Smooth muscle cell (in vitro differentiated cells): Measurements from ENCODE around the gene CCNY. TPM values are rescaled to one million over a fixed set of nuclear protein-coding genes. Genes with fewer than 3 reads are reported as not detected.
A peak's percentile ranks its signal among the peaks of the same experiment; 100 is the strongest.

ENCODE experiments used
- DNase-seq: peaks from one replicate; lab custom pipeline; 2025; ENCODE audit not compliant: unreplicated experiment; lab: John Stamatoyannopoulos, UW
- H2AFZ ChIP-seq: fragments of 200-600 bp; sonication (generic); 2 replicates; pipeline ENCODE4 v1.6.0; 2016; ENCODE audit warnings: antibody characterized with exemption, low read depth, mild to moderate bottlenecking
- H3F3A ChIP-seq: fragments of 200-600 bp; sonication (generic); 2 replicates; pipeline ENCODE4 v1.6.0; 2017; ENCODE audit warnings: antibody characterized with exemption, low read depth
- H3K27ac ChIP-seq: fragments of 200-600 bp; sonication (generic); 2 replicates; pipeline ENCODE4 v1.5.1; 2016; ENCODE audit warnings: low read depth, mild to moderate bottlenecking
- H3K27me3 ChIP-seq: fragments of 200-600 bp; sonication (generic); 2 replicates; pipeline ENCODE4 v1.6.1; 2016; ENCODE audit warnings: low read depth, mild to moderate bottlenecking
- H3K36me3 ChIP-seq: fragments of 200-600 bp; sonication (generic); 2 replicates; pipeline ENCODE4 v1.5.1; 2016; ENCODE audit warnings: low read depth
- H3K4me1 ChIP-seq: fragments of 200-600 bp; sonication (generic); 2 replicates; pipeline ENCODE4 v1.5.1; 2016; ENCODE audit warnings: low read depth
- H3K4me2 ChIP-seq: fragments of 200-600 bp; sonication (generic); 2 replicates; pipeline ENCODE4 v1.6.0; 2016; ENCODE audit warnings: mild to moderate bottlenecking
- H3K4me3 ChIP-seq: fragments of 200-600 bp; sonication (generic); 2 replicates; pipeline ENCODE4 v1.5.1; 2016; ENCODE audit warnings: mild to moderate bottlenecking
- H3K79me2 ChIP-seq: fragments of 200-600 bp; sonication (generic); 2 replicates; pipeline ENCODE4 v1.6.0; 2016; ENCODE audit warnings: low read depth, mild to moderate bottlenecking
- H3K9ac ChIP-seq: fragments of 200-600 bp; sonication (generic); 2 replicates; pipeline ENCODE4 v1.6.0; 2016; ENCODE audit warnings: low read depth
- H3K9me3 ChIP-seq: fragments of 200-600 bp; sonication (generic); replicated peaks from 2 replicates; pipeline ENCODE4 v1.5.1; 2016; ENCODE audit warnings: low read depth
- H4K20me1 ChIP-seq: fragments of 200-600 bp; sonication (generic); 2 replicates; pipeline ENCODE4 v1.6.0; 2016; ENCODE audit warnings: low read depth
- WGBS: methylation state at CpG from one replicate; pipeline ENCODE4 v1.1.7; 2016; ENCODE audit warnings: low lambda C conversion rate; 5-methylcytosine and 5-hydroxymethylcytosine counted together
- polyA plus RNA-seq: library from polyadenylated mRNA; unstranded; fragments of >200 nt; fragmentation: Nextera tagmentation; extraction: Ambion mirVana; gene quantifications from 2 replicates; pipeline ENCODE4 v1.2.1, GENCODE V29; 2016
- total RNA-seq: library from RNA; depleted of rRNA; stranded (reverse); fragments of >200 nt; gene quantifications from 2 replicates; pipeline ENCODE4 v1.2.3, GENCODE V29; 2014
- TF ChIP-seq, protein P1 (sequence below): fragments of 200-600 bp; sonication (generic); IDR thresholded peaks from 2 replicates; pipeline ENCODE4 v1.5.1; 2017; ENCODE audit warnings: borderline replicate concordance, mild to moderate bottlenecking, antibody characterized with exemption; ENCODE audit not compliant: insufficient read depth, poor library complexity, severe bottlenecking

The CCNY gene
- total and polyA plus RNA-seq, 2 experiments from 2014 or later, result 46.9 to 57.5 TPM

GRCh38 chr10:35422228-35422627 lies 85.9 kb downstream of the CCNY start:
- H3K27ac ChIP-seq, result peak overlapping the region; percentile 98
- no peak overlapping the region for H3K4me3 ChIP-seq
- DNase-seq, result no peak
- no peaks in the 10 kb centered on the region for H3K27me3 ChIP-seq
- H3K9ac ChIP-seq, result peak overlapping the region; percentile 72
- peaks cover 83% of the 10 kb centered on the region for H3K79me2 ChIP-seq
- peaks cover 33% of the 10 kb centered on the region for H3K4me1 ChIP-seq
- peak overlapping the region; percentile 81 for H3K4me2 ChIP-seq
- H3K9me3 ChIP-seq, result no peaks in the 10 kb centered on the region
- H4K20me1 ChIP-seq, result peaks cover 60% of the 10 kb centered on the region
- no peak overlapping the region for H2AFZ ChIP-seq
- TF ChIP-seq, protein P1, sequence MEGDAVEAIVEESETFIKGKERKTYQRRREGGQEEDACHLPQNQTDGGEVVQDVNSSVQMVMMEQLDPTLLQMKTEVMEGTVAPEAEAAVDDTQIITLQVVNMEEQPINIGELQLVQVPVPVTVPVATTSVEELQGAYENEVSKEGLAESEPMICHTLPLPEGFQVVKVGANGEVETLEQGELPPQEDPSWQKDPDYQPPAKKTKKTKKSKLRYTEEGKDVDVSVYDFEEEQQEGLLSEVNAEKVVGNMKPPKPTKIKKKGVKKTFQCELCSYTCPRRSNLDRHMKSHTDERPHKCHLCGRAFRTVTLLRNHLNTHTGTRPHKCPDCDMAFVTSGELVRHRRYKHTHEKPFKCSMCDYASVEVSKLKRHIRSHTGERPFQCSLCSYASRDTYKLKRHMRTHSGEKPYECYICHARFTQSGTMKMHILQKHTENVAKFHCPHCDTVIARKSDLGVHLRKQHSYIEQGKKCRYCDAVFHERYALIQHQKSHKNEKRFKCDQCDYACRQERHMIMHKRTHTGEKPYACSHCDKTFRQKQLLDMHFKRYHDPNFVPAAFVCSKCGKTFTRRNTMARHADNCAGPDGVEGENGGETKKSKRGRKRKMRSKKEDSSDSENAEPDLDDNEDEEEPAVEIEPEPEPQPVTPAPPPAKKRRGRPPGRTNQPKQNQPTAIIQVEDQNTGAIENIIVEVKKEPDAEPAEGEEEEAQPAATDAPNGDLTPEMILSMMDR, result no peak
- WGBS, result 33% methylated on average over 5 of the region's 5 CpGs
- H3F3A ChIP-seq, result peaks cover 8% of the 10 kb centered on the region
- H3K36me3 ChIP-seq, result no peaks in the 10 kb centered on the region

GRCh38 chr10:35423505-35424306 lies 87.4 kb downstream of the CCNY start:
- TF ChIP-seq, protein P1, result peak; percentile 9

DNA sequence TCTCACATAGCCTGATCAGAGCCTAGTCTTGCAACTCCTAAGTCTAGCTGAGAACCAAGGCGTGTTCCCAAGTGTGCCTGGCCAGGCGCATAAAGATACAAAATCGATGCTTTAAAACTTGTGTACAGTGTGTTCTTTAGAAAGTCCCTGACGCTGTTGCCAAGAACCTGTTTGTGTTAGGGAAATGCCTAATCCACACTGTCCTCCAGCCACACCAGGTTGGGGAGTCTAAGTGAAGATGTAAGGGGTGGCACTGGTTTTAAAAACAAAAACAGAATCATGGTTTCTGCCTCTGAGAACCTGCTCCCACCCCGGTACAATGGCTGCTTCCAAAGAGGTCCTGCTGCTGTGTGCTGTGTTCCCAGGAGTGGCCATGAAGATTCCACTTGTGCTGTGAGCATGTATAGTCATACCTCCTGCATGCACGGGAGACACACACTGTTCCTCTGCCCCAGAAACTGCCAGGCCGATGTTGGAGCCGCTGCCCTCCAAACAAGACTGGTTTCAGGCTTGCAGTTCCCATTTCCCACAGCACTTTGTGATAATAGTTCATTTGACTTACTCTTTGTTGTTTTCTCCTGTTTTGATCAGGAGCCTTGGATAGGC lies 88.5 kb downstream of the CCNY start:
- Histone ChIP-seq H4K20me1 (peaks cover 73% of the 10 kb centered on the region), H3K9me3 (no peaks in the 10 kb centered on the region), H3K4me2 (no peak overlapping the region), H3F3A (peaks cover 8% of the 10 kb centered on the region), H3K9ac (no peak overlapping the region), H3K27me3 (no peaks in the 10 kb centered on the region), H3K79me2 (peaks cover 83% of the 10 kb centered on the region), H3K4me3 (no peak overlapping the region), H3K4me1 (peaks cover 32% of the 10 kb centered on the region), H3K27ac (peak overlapping the region; percentile 20), H2AFZ (no peak overlapping the region), H3K36me3 (no peaks in the 10 kb centered on the region)
- TF ChIP-seq, protein P1, result no peak
- no peak for DNase-seq
- WGBS, result 96% methylated on average over 8 of the region's 8 CpGs

More at GRCh38 chr10:35423505-35424306, 87.4 kb downstream of the CCNY start:
- Histone ChIP-seq H3K27ac (peak overlapping the region; percentile 20), H3K4me3 (no peak overlapping the region), H3K9ac (no peak overlapping the region), H2AFZ (no peak overlapping the region), H3K36me3 (no peaks in the 10 kb centered on the region), H3K4me2 (no peak overlapping the region), H3F3A (peaks cover 8% of the 10 kb centered on the region), H4K20me1 (peaks cover 64% of the 10 kb centered on the region), H3K9me3 (no peaks in the 10 kb centered on the region), H3K27me3 (no peaks in the 10 kb centered on the region), H3K4me1 (peaks cover 33% of the 10 kb centered on the region), H3K79me2 (peaks cover 83% of the 10 kb centered on the region)
- DNase-seq, result no peak
- 86% methylated on average over 11 of the region's 11 CpGs for WGBS
